ENCODE data around the gene ELFN1.

Gene ELFN1

GRCh38 chr7:1723254-1723653 lies 53.2 kb downstream of the ELFN1 start:
- TF ChIP-seq CTCF (IDR thresholded peaks at IDR 0.05; ENCODE audit: low read depth, low read length): no peak

GRCh38 chr7:1724118-1724910 lies 54.2 kb downstream of the ELFN1 start:
- no peak for DNase-seq (ENCODE audit: extremely low read depth, low read depth)
- no peak for TF ChIP-seq CTCF (IDR thresholded peaks at IDR 0.05; ENCODE audit: low read depth, low read length)

More at GRCh38 chr7:1723254-1723653, 53.2 kb downstream of the ELFN1 start:
- no peak for DNase-seq (ENCODE audit: extremely low read depth, low read depth)

- no peak for TF ChIP-seq CTCF (IDR thresholded peaks at IDR 0.05; ENCODE audit: low read depth, low read length)
- DNase-seq (ENCODE audit: extremely low read depth, low read depth): no peak
Measured at GRCh38 chr7:1725199-1725690, 55.2 kb downstream of the ELFN1 start.

- DNase-seq (ENCODE audit: extremely low read depth, low read depth): no peak
- TF ChIP-seq CTCF (IDR thresholded peaks at IDR 0.05; ENCODE audit: low read depth, low read length): no peak
Measured at GRCh38 chr7:1725766-1726630, 55.9 kb downstream of the ELFN1 start.

- no peak for DNase-seq (ENCODE audit: extremely low read depth, low read depth)
- TF ChIP-seq CTCF (IDR thresholded peaks at IDR 0.05; ENCODE audit: low read depth, low read length): no peak
Measured at GRCh38 chr7:1727079-1727478, 57.0 kb downstream of the ELFN1 start.

GRCh38 chr7:1727812-1728570 lies 57.9 kb downstream of the ELFN1 start:
- no peak for TF ChIP-seq CTCF (IDR thresholded peaks at IDR 0.05; ENCODE audit: low read depth, low read length)
- DNase-seq (ENCODE audit: extremely low read depth, low read depth): no peak

Data from AG09319 (cell line).